K562 (cell line): ENCODE data around the gene TNIP1. TPM values are rescaled to one million over a fixed set of nuclear protein-coding genes. Genes with fewer than 3 reads are reported as not detected.

Experiments
- BACH1 ChIP-seq: fragments of 200-800 bp; sonication (Bioruptor generic); IDR thresholded peaks from 2 replicates; pipeline ENCODE4 v1.6.1; 2016; ENCODE audit warnings: missing genetic modification characterization, missing compliant biosample characterization
- CGGBP1 ChIP-seq: fragments of 250-450 bp; sonication (Bioruptor Pico); IDR thresholded peaks from 2 replicates; pipeline ENCODE4 v1.9.0; 2021; ENCODE audit warnings: mild to moderate bottlenecking
- E2F4 ChIP-seq: sonication (generic); formaldehyde crosslinking; IDR thresholded peaks from 2 replicates; pipeline ENCODE4 v1.8.0; 2022; ENCODE audit warnings: mild to moderate bottlenecking, low read depth, missing genetic modification reagents
- ESRRB ChIP-seq: fragments of 250-450 bp; sonication (Bioruptor Pico); IDR thresholded peaks from 2 replicates; pipeline ENCODE4 v1.5.0; 2020; ENCODE audit warnings: mild to moderate bottlenecking, moderate library complexity, borderline replicate concordance
- HNRNPH1 ChIP-seq: fragments of 200-400 bp; formaldehyde crosslinking; optimal IDR thresholded peaks from 2 replicates; pipeline ENCODE3; 2017; ENCODE audit warnings: low read depth, mild to moderate bottlenecking, low read length, moderate library complexity
- KLF10 ChIP-seq: fragments of 250-450 bp; sonication (Bioruptor Pico); IDR thresholded peaks from 2 replicates; pipeline ENCODE4 v1.6.1; 2021; ENCODE audit warnings: matching md5 sums
- NFIC ChIP-seq: fragments of 450-650 bp; IDR thresholded peaks from 2 replicates; pipeline ENCODE4 v1.6.1; 2017; ENCODE audit warnings: mild to moderate bottlenecking, inconsistent platforms
- PHTF2 ChIP-seq: fragments of 250-450 bp; sonication (Bioruptor Pico); IDR thresholded peaks from 2 replicates; pipeline ENCODE4 v1.5.0; 2021; ENCODE audit warnings: mild to moderate bottlenecking
- RAD21 ChIP-seq, 2 experiments: fragments of 250-450 bp in 1 of 2; fragments of 450-650 bp in 1 of 2; sonication (Bioruptor Pico) in 1 of 2; formaldehyde crosslinking in 1 of 2; IDR thresholded peaks in 1 of 2; conservative IDR thresholded peaks in 1 of 2; 2 replicates each; pipeline versions ENCODE4 v1.4.0 to v1.8.0; 2020 to 2022; ENCODE audit warnings: mild to moderate bottlenecking in 2 of 2, moderate library complexity in 1 of 2
- RBBP5 ChIP-seq: fragments of 200-600 bp; sonication (generic); IDR thresholded peaks from 2 replicates; pipeline ENCODE4 v1.6.1; 2012; ENCODE audit warnings: borderline replicate concordance, mild to moderate bottlenecking, low read length, control low read depth, inconsistent platforms; ENCODE audit not compliant: insufficient read depth, poor library complexity, severe bottlenecking
- SIRT6 ChIP-seq: IDR thresholded peaks from one replicate; pipeline ENCODE4 v1.6.1; 2012; ENCODE audit warnings: low read depth, mild to moderate bottlenecking, control low read depth, inconsistent platforms, low read length, moderate library complexity
- SP2 ChIP-seq: IDR thresholded peaks from 2 replicates; pipeline ENCODE4 v1.6.1; 2011; ENCODE audit warnings: mild to moderate bottlenecking, low read depth, low read length, moderate library complexity; ENCODE audit not compliant: poor library complexity, severe bottlenecking; ENCODE audit errors: extremely low read depth
- TCFL5 ChIP-seq: fragments of 250-450 bp; sonication (Bioruptor Pico); conservative IDR thresholded peaks from 2 replicates; pipeline ENCODE4 v1.6.1; 2021; ENCODE audit warnings: mild to moderate bottlenecking, moderate library complexity, matching md5 sums
- TGIF2 ChIP-seq: sonication (generic); formaldehyde crosslinking; IDR thresholded peaks from 2 replicates; pipeline ENCODE4 v1.8.1; 2022; ENCODE audit warnings: mild to moderate bottlenecking, missing genetic modification reagents, moderate library complexity
- ZNF282 ChIP-seq: sonication (generic); formaldehyde crosslinking; IDR thresholded peaks from 2 replicates; pipeline ENCODE4 v1.8.1; 2023; ENCODE audit warnings: missing genetic modification reagents
- ZNF384 ChIP-seq: IDR thresholded peaks from 2 replicates; pipeline ENCODE4 v1.6.1; 2012; ENCODE audit warnings: low read depth, low read length, improper control_type of control experiment
- ZNF655 ChIP-seq: fragments of 250-450 bp; sonication (Bioruptor Pico); IDR thresholded peaks from 2 replicates; pipeline ENCODE4 v1.5.0; 2021
- ZNF764 ChIP-seq: fragments of 250-450 bp; sonication (Bioruptor Pico); IDR thresholded peaks from 2 replicates; pipeline ENCODE4 v1.4.0; 2020; ENCODE audit warnings: low read depth, mild to moderate bottlenecking, moderate library complexity
- polyA plus RNA-seq, 8 experiments: library from polyadenylated mRNA; depleted of rRNA in 4 of 8; stranded (reverse) in 5 of 8; unstranded in 3 of 8; fragments of >200 nt; fragmentation: Nextera tagmentation in 2 of 8; fragmentation: Illumina TruSeq in 1 of 8; extraction: Ambion mirVana in 2 of 8; extraction: Trizol in 1 of 8; gene quantifications; 2 replicates each; pipeline versions ENCODE4 v1.2.1 to v1.2.3, GENCODE V29; 2011 to 2014; ENCODE audit warnings: inconsistent platforms in 1 of 8, missing spikeins in 1 of 8
- total RNA-seq, 7 experiments: library from RNA; depleted of rRNA in 6 of 7; stranded (reverse); fragments of >200 nt in 6 of 7; fragmentation: Illumina TruSeq in 2 of 7; extraction: Trizol in 2 of 7; gene quantifications; 2 replicates each; pipeline versions ENCODE4 v1.2.1 to v1.2.3, GENCODE V29; 2011 to 2021; ENCODE audit warnings: low replicate concordance in 1 of 7

The TNIP1 gene
- total and polyA plus RNA-seq, 9 of the 15 experiments (the other 6 are each of a cell fraction or from before 2014, with no cell fraction given): 0.46 to 41.0 (median 24.6) TPM

- TF ChIP-seq RAD21 (CRISPR knock-in tag; conservative IDR thresholded peaks at IDR 0.05 in 1 of 2, IDR thresholded peaks at IDR 0.05 in 1 of 2) (no peak; a peak in 1 of 4 replicates), ESRRB (CRISPR knock-in tag) (no peak), ZNF655 (CRISPR knock-in tag) (no peak), BACH1 (tag) (no peak), KLF10 (CRISPR knock-in tag) (no peak), ZNF282 (CRISPR knock-in tag) (no peak), RBBP5 (no peak), E2F4 (CRISPR knock-in tag) (no peak), ZNF764 (CRISPR knock-in tag) (no peak), PHTF2 (CRISPR knock-in tag) (no peak), HNRNPH1 (no peak), SP2 (no peak), SIRT6 (no peak), TGIF2 (CRISPR knock-in tag) (peak; percentile 97; the same call in 1 of the 2 replicates), ZNF384 (no peak), TCFL5 (CRISPR knock-in tag) (no peak), NFIC (no peak), CGGBP1 (CRISPR knock-in tag) (no peak)
Measured at GRCh38 chr5:151024440-151025249, 56.2 kb downstream of the TNIP1 start (continued).
